DMS79 (cell line): ENCODE data around the gene SCRN1.

ENCODE experiments used
- DNase-seq: peaks from one replicate; lab custom pipeline; 2025; lab: John Stamatoyannopoulos, UW

Gene SCRN1, protein sequence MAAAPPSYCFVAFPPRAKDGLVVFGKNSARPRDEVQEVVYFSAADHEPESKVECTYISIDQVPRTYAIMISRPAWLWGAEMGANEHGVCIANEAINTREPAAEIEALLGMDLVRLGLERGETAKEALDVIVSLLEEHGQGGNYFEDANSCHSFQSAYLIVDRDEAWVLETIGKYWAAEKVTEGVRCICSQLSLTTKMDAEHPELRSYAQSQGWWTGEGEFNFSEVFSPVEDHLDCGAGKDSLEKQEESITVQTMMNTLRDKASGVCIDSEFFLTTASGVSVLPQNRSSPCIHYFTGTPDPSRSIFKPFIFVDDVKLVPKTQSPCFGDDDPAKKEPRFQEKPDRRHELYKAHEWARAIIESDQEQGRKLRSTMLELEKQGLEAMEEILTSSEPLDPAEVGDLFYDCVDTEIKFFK

GRCh38 chr7:29989257-29989995 is at the start of gene SCRN1:
Gene SCRN1 (minus strand): TSS chr7:29989801. CDS start chr7:29969067, 20,734 bp downstream.
- no peak for DNase-seq

- no peak for DNase-seq
Measured at GRCh38 chr7:30038196-30038980, 48.8 kb upstream of the SCRN1 start.

GRCh38 chr7:30036220-30036619 is 46.6 kb upstream of the SCRN1 start:
- DNase-seq = no peak

DNA sequence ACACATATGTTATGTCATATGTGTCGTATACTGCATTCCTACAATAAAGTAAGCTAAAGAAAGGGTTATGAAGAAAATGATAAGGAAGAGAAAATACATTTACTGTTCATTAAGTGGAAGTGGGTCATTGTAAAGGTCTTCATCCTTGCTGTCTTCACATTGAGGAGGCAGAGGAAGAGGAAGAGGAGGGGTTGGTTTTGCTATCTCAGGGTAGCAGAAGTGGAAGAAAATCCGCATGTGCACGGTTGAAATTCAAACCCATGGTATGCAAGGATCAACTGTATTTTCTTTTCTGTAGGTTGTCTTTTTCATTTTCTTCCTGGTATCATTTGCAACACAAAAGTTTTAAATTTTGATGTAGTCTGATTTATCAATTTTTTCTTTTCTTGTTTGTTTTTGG is 44.9 kb upstream of the SCRN1 start:
- DNase-seq = no peak

- no peak for DNase-seq
Measured at GRCh38 chr7:30032310-30033125, 42.9 kb upstream of the SCRN1 start.

DNA sequence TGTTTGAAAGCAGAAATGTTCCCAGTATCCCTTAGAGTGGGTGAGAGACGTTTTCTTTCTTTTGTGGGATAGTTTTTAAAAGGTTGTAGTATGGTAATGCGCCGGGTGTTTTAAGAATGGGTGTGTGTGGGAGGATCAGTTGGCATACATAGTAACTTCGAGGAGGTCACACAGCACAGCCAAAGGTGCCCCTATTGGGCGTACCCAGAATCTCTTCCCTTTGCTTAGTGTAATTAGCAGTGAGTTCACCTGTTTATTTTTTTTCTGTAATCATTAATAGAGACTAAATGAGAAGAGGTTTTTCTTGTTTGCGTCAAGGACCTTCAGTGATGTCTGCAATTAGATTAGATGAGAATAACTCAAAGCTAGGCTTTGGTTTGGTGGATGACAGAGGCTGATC is 40.1 kb upstream of the SCRN1 start:
- no peak for DNase-seq

- DNase-seq = no peak
Measured at GRCh38 chr7:30028749-30029635, 39.4 kb upstream of the SCRN1 start.

DNA sequence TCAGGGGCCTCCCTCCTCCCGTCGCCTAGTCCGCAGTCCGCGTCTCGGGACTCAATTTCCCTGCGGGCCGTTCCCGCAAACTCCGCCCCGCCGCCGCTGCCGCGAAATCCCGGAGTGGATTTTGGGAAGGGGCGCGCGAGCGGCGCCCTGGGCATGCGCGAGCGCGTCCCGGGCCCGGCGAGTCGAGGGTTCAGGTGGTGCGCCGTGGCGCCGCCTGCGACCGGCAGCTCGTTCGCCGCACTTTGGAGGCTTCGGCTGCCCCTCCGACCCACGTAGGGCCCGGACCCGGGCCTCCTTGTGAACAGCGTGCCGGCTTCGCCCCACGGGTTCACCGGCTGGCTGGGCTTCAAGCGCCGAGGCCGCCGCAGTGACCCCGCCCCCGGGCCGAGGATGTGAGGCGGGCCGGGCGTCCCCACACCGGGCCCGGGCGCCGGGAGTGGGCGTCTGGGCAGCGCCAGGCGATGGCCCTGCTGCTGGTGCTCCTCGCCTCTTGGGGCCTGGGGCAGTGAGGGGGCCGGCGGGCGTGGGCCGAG is 38.7 kb upstream of the SCRN1 start, which contains the start of gene PLEKHA8:
Gene PLEKHA8, plus strand, starts transcription at position 197 of the 533 bp plus-strand sequence. CDS start 351 bp downstream, outside the sequence.
- peak; percentile 74 for DNase-seq

DNA sequence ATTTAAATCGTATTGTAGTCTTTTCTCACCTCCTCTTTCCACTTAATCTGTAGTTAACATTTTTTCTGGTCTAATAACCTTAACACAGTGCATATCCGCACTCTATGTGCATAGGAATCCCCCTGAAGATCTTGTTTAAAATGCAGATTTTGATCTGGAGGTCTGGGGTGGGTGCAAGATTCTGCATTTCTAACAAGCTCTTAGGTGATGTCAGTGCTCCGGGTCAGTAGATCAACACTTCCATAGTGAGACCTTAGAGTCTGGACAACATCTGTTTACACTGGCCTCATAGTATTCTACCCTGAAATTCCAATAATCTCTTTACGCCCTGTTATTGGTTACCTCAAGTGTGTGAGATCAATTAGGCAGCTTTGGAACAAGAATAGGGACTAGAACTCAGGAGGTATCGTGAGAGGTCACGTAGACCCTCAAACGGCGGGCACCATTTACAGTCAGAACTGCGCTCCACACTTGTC is 38.2 kb upstream of the SCRN1 start:
- DNase-seq = no peak

GRCh38 chr7:30027065-30027456 is 37.5 kb upstream of the SCRN1 start:
- DNase-seq = peak; percentile 42

DNA sequence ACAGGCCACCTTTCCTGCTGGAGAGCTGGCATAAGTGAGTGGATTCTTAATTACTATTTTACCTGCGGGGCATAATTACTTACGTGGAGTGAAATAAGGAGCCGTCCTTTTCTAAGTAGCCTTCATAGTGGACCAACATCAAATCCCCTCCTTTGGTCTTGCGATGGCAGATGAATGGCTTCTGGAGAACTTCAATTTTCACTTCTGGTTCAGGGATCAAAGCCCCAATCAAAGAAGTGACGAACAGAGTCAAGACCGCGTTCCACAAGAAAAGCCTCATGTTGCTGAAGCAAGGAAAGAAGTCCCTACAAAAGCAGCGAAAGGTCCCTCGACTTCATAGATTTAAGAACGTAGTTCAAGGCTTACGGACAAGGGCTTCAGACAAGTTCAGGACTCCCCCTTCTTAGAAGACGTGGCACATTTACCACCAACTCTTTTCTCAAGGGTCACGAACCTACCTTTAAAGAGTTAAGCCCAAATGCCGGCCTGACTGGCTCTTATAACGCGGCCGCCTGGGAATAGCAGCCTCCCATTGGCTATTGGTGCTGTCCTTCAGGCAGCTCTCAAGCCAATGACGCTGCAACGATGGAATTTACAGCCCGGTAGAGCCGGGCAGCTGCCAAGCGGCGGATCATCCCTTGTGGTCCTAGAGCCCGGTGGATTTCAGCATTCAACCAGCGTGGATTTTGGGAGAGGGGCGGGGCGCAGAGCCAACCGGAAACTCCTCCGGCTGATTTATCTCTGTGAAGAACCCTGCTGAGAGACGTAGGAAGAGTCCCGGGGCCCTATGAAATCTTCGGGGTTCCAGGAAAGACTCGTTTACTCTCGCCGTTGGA is 36.8 kb upstream of the SCRN1 start, which contains the start of gene FKBP14:
Gene FKBP14, minus strand, starts transcription at position 474 of the 836 bp plus-strand sequence. Its CDS starts 194 bp downstream, at position 280.
- peak; percentile 98 for DNase-seq

DNA sequence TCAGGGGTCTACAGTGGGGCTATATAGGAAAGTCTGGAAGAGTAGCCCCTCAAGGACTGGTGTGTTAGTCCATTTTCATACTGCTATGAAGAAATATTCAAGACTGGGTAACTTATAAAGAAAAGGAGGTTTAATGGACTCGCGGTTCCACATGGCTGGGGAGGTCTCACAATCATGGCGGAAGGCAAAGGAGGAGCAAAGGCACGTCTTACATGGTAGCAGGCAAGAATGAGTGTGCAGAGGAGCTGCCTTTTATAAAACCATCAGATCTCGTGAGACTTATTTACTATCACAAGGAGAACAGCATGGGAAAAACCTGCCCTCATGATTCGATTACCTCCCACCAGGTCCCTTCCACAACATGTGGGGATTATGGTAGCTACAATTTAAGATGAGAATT is 33.9 kb upstream of the SCRN1 start:
- DNase-seq = no peak

GRCh38 chr7:30022991-30023390 is 33.4 kb upstream of the SCRN1 start:
- DNase-seq = no peak

DNA sequence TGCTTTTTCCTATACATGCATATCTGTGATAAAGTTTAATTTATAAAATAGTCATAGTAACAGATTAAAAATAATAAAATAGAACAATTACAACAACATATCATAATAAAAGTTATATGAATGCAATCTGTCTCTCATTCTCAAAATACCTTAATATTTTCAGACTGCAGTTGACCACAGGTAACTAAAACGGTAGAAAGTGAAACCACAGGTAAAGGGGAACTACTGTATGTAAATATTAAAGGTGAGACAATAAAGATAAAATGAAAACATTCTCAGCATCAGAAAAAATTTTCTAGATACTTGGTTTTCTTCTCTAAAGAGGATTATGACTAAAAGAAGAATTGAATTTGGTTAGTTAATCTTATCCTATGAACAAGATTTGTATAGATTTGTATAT is 30.9 kb upstream of the SCRN1 start:
- no peak for DNase-seq

- no peak for DNase-seq
Measured at GRCh38 chr7:30019960-30020359, 30.4 kb upstream of the SCRN1 start.

DNA sequence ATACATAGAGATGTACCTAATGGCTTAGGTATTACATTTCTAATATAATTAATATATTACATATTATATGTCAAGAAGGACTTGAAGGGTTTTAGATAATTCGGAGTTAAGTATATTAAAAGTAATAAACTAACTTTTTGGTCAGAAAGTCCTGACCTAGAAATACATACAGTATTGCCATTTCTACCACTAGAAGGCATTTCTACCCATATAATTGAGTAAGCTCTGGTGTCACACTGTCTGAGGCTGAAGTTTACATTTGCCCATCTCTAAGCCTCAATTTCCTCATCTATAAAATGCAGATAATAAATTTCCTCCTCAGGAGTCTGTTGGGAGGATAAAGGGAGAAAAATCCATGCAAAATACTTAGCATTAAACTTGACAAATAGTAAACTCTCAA is 29.8 kb upstream of the SCRN1 start:
- no peak for DNase-seq

GRCh38 chr7:30018451-30018850 is 28.9 kb upstream of the SCRN1 start:
- no peak for DNase-seq

GRCh38 chr7:30012757-30013156 is 23.2 kb upstream of the SCRN1 start:
- no peak for DNase-seq

GRCh38 chr7:30010021-30010420 is 20.4 kb upstream of the SCRN1 start:
- no peak for DNase-seq
